Caco-2 (cell line): Measurements from ENCODE around the gene PSMG3. TPM values are rescaled to one million over a fixed set of nuclear protein-coding genes. Genes with fewer than 3 reads are reported as not detected.

Experiments used
- BruUV-seq: library from RNA; stranded (reverse); fragments of 400-500 nt; replicated peaks from 2 replicates; lab custom pipeline; 2021; lab: Mats Ljungman, UMichigan
- CTCF ChIA-PET: fragments of 300-600 bp; sonication (Branson Sonifier 250); formaldehyde crosslinking; loops from one replicate; lab custom pipeline; 2022; ENCODE audit warnings: antibody characterized with exemption; lab: Charles Lee
- POLR2A ChIA-PET: fragments of 300-600 bp; sonication (Branson Sonifier 250); formaldehyde crosslinking; loops from one replicate; lab custom pipeline; 2022; ENCODE audit warnings: antibody characterized with exemption; lab: Charles Lee
- DNase-seq, 2 experiments: peaks; one replicate each; pipeline versions ENCODE4 v3.0.0 to v3.0.0-alpha.2; 2020 to 2022
- H3K27me3 ChIP-seq: replicated peaks from 2 replicates; pipeline ENCODE4 v1.6.0; 2011; ENCODE audit warnings: low read length; ENCODE audit not compliant: control insufficient read depth, insufficient read depth
- H3K36me3 ChIP-seq: 2 replicates; pipeline ENCODE4 v1.5.1; 2011; ENCODE audit warnings: low read length; ENCODE audit not compliant: control insufficient read depth, insufficient read depth
- H3K4me1 ChIP-seq: fragments of 250-450 bp; sonication (Bioruptor Pico); 2 replicates; pipeline ENCODE4 v1.5.1; 2020; ENCODE audit warnings: mild to moderate bottlenecking
- H3K4me3 ChIP-seq: 2 replicates; pipeline ENCODE4 v1.5.1; 2011; ENCODE audit warnings: low read depth, mild to moderate bottlenecking, control low read depth, low read length
- H3K9me3 ChIP-seq: fragments of 250-450 bp; sonication (Bioruptor Pico); 2 replicates; pipeline ENCODE4 v1.5.1; 2020; ENCODE audit warnings: mild to moderate bottlenecking, moderate library complexity
- H3K27ac Mint-ChIP-seq: one replicate; pipeline ENCODE4 v1.8.0; 2022; ENCODE audit warnings: mixed read lengths; ENCODE audit not compliant: unreplicated experiment
- H3K27me3 Mint-ChIP-seq: one replicate; pipeline ENCODE4 v1.8.0; 2022; ENCODE audit warnings: mixed read lengths; ENCODE audit not compliant: insufficient read depth, unreplicated experiment
- H3K36me3 Mint-ChIP-seq: one replicate; pipeline ENCODE4 v1.8.0; 2022; ENCODE audit warnings: mild to moderate bottlenecking, mixed read lengths; ENCODE audit not compliant: insufficient read depth, unreplicated experiment
- H3K4me1 Mint-ChIP-seq: one replicate; pipeline ENCODE4 v1.8.0; 2022; ENCODE audit warnings: low read depth, mixed read lengths; ENCODE audit not compliant: unreplicated experiment
- H3K4me3 Mint-ChIP-seq: one replicate; pipeline ENCODE4 v1.8.0; 2022; ENCODE audit warnings: mild to moderate bottlenecking, moderate library complexity, mixed read lengths; ENCODE audit not compliant: unreplicated experiment
- H3K9me3 Mint-ChIP-seq: one replicate; pipeline ENCODE4 v1.8.0; 2022; ENCODE audit warnings: mixed read lengths; ENCODE audit not compliant: unreplicated experiment
- CTCF ChIP-seq, 2 experiments: fragments of 200-600 bp in 1 of 2; IDR thresholded peaks; 1 replicate in 1 of 2; 2 replicates in 1 of 2; pipeline versions ENCODE4 v1.5.1 to v1.8.0; 2011 to 2022; ENCODE audit warnings: antibody characterized with exemption in 1 of 2, control low read depth in 1 of 2, inconsistent platforms in 1 of 2, low read depth in 1 of 2, low read length in 1 of 2, mild to moderate bottlenecking in 1 of 2, moderate library complexity in 1 of 2; ENCODE audit not compliant: insufficient read depth in 1 of 2, severe bottlenecking in 1 of 2, unreplicated experiment in 1 of 2
- intact Hi-C: fragments of 100-400 bp; cut with micrococcal nuclease; formaldehyde crosslinking; loops from one replicate; pipeline ENCODE4 v1.10.0; 2022; ENCODE audit not compliant: unreplicated experiment
- total RNA-seq: library from RNA; stranded (reverse); gene quantifications from 2 replicates; pipeline ENCODE4 v1.2.3, GENCODE V29; 2022

PSMG3 gene
- total RNA-seq, 1 experiment from 2014 or later: 35.1 TPM

- BruUV-seq: no TSS peak
- H3K4me3 Mint-ChIP-seq: no peak overlapping the region
- no peak overlapping the region for H3K4me3 ChIP-seq
- H3K4me1 ChIP-seq: 0 out of 2 replicates have a peak, but pooled peaks cover 5% of the 10 kb centered on the region
- POLR2A ChIA-PET: no interaction called here
- H3K4me1 Mint-ChIP-seq: no peaks in the 10 kb centered on the region
- H3K9me3 ChIP-seq: no peaks in the 10 kb centered on the region
- H3K9me3 Mint-ChIP-seq: no peaks in the 10 kb centered on the region
- intact Hi-C loops: no loop called here
- no peaks in the 10 kb centered on the region for H3K36me3 Mint-ChIP-seq
- H3K27me3 ChIP-seq: no peaks in the 10 kb centered on the region
- DNase-seq: no peak
- CTCF ChIA-PET: no interaction called here
- TF ChIP-seq CTCF (IDR thresholded peaks at IDR 0.05; ENCODE audit: insufficient read depth in 1 of 2, low read depth in 1 of 2, low read length in 1 of 2, severe bottlenecking in 1 of 2, unreplicated experiment in 1 of 2): no peak
- H3K27ac Mint-ChIP-seq: no peak overlapping the region
- peaks cover 14% of the 10 kb centered on the region for H3K27me3 Mint-ChIP-seq
- H3K36me3 ChIP-seq: no peaks in the 10 kb centered on the region
Observed at GRCh38 chr7:1604383-1604782, 34.6 kb upstream of the PSMG3 start.

- no peaks in the 10 kb centered on the region for H3K36me3 Mint-ChIP-seq
Observed at GRCh38 chr7:1603346-1604225, 33.8 kb upstream of the PSMG3 start.

GRCh38 chr7:1602386-1602785, 32.6 kb upstream of the PSMG3 start:
- intact Hi-C loops: no loop called here
- Mint-ChIP-seq H3K27ac (no peak overlapping the region), H3K4me3 (no peak overlapping the region), H3K4me1 (no peaks in the 10 kb centered on the region), H3K27me3 (peaks cover 12% of the 10 kb centered on the region), H3K36me3 (no peaks in the 10 kb centered on the region), H3K9me3 (no peaks in the 10 kb centered on the region)
- ChIA-PET POLR2A (no interaction called here), CTCF (no interaction called here)
- 0 out of 2 replicates have a peak, but pooled peaks cover 5% of the 10 kb centered on the region for H3K4me1 ChIP-seq
- no peak for TF ChIP-seq CTCF (IDR thresholded peaks at IDR 0.05; ENCODE audit: insufficient read depth in 1 of 2, low read depth in 1 of 2, low read length in 1 of 2, severe bottlenecking in 1 of 2, unreplicated experiment in 1 of 2)
- BruUV-seq: no TSS peak
- H3K4me3 ChIP-seq: no peak overlapping the region
- no peaks in the 10 kb centered on the region for H3K36me3 ChIP-seq
- no peaks in the 10 kb centered on the region for H3K27me3 ChIP-seq
- no peak for DNase-seq
- H3K9me3 ChIP-seq: no peaks in the 10 kb centered on the region

More at GRCh38 chr7:1603346-1604225, 33.8 kb upstream of the PSMG3 start:
- no peaks in the 10 kb centered on the region for H3K4me1 Mint-ChIP-seq
- BruUV-seq: no TSS peak
- ChIA-PET CTCF (no interaction called here), POLR2A (no interaction called here)
- no peaks in the 10 kb centered on the region for H3K36me3 ChIP-seq
- no peak overlapping the region for H3K27ac Mint-ChIP-seq
- H3K4me3 ChIP-seq: no peak overlapping the region
- 0 out of 2 replicates have a peak, but pooled peaks cover 5% of the 10 kb centered on the region for H3K4me1 ChIP-seq
- no peaks in the 10 kb centered on the region for H3K27me3 ChIP-seq
- intact Hi-C loops: no loop called here
- no peak overlapping the region for H3K4me3 Mint-ChIP-seq
- no peak for TF ChIP-seq CTCF (IDR thresholded peaks at IDR 0.05; ENCODE audit: insufficient read depth in 1 of 2, low read depth in 1 of 2, low read length in 1 of 2, severe bottlenecking in 1 of 2, unreplicated experiment in 1 of 2)
- no peak for DNase-seq
- H3K9me3 Mint-ChIP-seq: no peaks in the 10 kb centered on the region
- no peaks in the 10 kb centered on the region for H3K9me3 ChIP-seq
- H3K27me3 Mint-ChIP-seq: peaks cover 14% of the 10 kb centered on the region
